Progenitor cell of endocrine pancreas (in vitro differentiated cells): ENCODE measurements around the gene CHN2. TPM values are rescaled to one million over a fixed set of nuclear protein-coding genes. Genes with fewer than 3 reads are reported as not detected.

Source experiments
- DNase-seq: peaks from one replicate; pipeline ENCODE4 v3.0.0; 2021; ENCODE audit warnings: low spot score; ENCODE audit not compliant: unreplicated experiment
- H3K27ac Mint-ChIP-seq: 2 replicates; pipeline ENCODE4 v1.8.0; 2021; ENCODE audit warnings: mild to moderate bottlenecking, moderate library complexity, mixed read lengths
- H3K27me3 Mint-ChIP-seq: 2 replicates; pipeline ENCODE4 v1.8.0; 2021; ENCODE audit warnings: mixed read lengths
- H3K36me3 Mint-ChIP-seq: 2 replicates; pipeline ENCODE4 v1.8.0; 2022; ENCODE audit warnings: mixed read lengths; ENCODE audit not compliant: insufficient read depth
- H3K4me1 Mint-ChIP-seq: 2 replicates; pipeline ENCODE4 v1.8.0; 2021; ENCODE audit warnings: low read depth, mixed read lengths
- H3K4me3 Mint-ChIP-seq: 2 replicates; pipeline ENCODE4 v1.8.0; 2021; ENCODE audit warnings: low read depth, mild to moderate bottlenecking, moderate library complexity, mixed read lengths
- H3K9me3 Mint-ChIP-seq: 2 replicates; pipeline ENCODE4 v1.8.0; 2021; ENCODE audit warnings: low read depth, mixed read lengths
- total RNA-seq: library from RNA; stranded (reverse); gene quantifications from 2 replicates; pipeline ENCODE4 v1.2.1, GENCODE V29; 2021
- TF ChIP-seq, protein P1 (sequence below): fragments of 200-600 bp; sonication (generic); IDR thresholded peaks from one replicate; pipeline ENCODE4 v1.5.0; 2021; ENCODE audit warnings: antibody characterized with exemption, mild to moderate bottlenecking; ENCODE audit not compliant: unreplicated experiment

CHN2 gene
- total RNA-seq, 1 donor from 2014 or later = 22.0 TPM

DNA sequence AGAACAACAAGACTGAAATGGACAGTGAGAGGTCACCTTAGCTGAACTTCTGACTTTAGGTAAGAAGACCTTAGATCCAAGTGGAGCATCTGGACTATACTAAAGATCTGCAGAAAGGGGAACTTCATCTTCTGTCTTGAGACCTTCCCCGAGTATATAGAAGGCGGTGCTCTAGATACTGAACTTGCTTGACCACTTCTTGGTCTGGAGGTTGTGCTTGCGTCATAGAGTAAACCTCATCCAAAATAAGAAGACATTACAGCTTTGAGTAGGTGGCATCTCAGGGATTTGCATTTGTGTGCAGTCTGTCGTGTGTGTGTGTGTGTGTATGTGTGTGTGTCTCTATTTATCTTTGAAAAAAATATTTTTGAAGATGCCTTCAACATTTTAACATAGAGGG lies 157.5 kb downstream of the CHN2 start:
- Mint-ChIP-seq H3K4me3 (no peak overlapping the region), H3K4me1 (peaks cover 11% of the 10 kb centered on the region), H3K27ac (no peak overlapping the region), H3K9me3 (no peaks in the 10 kb centered on the region), H3K27me3 (no peaks in the 10 kb centered on the region), H3K36me3 (peaks cover 1% of the 10 kb centered on the region)
- TF ChIP-seq, protein P1, sequence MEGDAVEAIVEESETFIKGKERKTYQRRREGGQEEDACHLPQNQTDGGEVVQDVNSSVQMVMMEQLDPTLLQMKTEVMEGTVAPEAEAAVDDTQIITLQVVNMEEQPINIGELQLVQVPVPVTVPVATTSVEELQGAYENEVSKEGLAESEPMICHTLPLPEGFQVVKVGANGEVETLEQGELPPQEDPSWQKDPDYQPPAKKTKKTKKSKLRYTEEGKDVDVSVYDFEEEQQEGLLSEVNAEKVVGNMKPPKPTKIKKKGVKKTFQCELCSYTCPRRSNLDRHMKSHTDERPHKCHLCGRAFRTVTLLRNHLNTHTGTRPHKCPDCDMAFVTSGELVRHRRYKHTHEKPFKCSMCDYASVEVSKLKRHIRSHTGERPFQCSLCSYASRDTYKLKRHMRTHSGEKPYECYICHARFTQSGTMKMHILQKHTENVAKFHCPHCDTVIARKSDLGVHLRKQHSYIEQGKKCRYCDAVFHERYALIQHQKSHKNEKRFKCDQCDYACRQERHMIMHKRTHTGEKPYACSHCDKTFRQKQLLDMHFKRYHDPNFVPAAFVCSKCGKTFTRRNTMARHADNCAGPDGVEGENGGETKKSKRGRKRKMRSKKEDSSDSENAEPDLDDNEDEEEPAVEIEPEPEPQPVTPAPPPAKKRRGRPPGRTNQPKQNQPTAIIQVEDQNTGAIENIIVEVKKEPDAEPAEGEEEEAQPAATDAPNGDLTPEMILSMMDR = no peak
- DNase-seq = no peak

GRCh38 chr7:29353810-29354209 lies 159.2 kb downstream of the CHN2 start:
- Mint-ChIP-seq H3K27me3 (no peaks in the 10 kb centered on the region), H3K9me3 (no peaks in the 10 kb centered on the region), H3K4me1 (peaks cover 11% of the 10 kb centered on the region), H3K4me3 (no peak overlapping the region), H3K27ac (no peak overlapping the region), H3K36me3 (peaks cover 4% of the 10 kb centered on the region)
- no peak for DNase-seq
- TF ChIP-seq, protein P1 = no peak

- peaks cover 11% of the 10 kb centered on the region for H3K4me1 Mint-ChIP-seq
- TF ChIP-seq, protein P1 = no peak
- H3K9me3 Mint-ChIP-seq = no peaks in the 10 kb centered on the region
- no peak overlapping the region for H3K4me3 Mint-ChIP-seq
- peaks cover 6% of the 10 kb centered on the region for H3K36me3 Mint-ChIP-seq
- H3K27me3 Mint-ChIP-seq = no peaks in the 10 kb centered on the region
- DNase-seq = no peak
- no peak overlapping the region for H3K27ac Mint-ChIP-seq
Measured at GRCh38 chr7:29354340-29354739, 159.8 kb downstream of the CHN2 start.

DNA sequence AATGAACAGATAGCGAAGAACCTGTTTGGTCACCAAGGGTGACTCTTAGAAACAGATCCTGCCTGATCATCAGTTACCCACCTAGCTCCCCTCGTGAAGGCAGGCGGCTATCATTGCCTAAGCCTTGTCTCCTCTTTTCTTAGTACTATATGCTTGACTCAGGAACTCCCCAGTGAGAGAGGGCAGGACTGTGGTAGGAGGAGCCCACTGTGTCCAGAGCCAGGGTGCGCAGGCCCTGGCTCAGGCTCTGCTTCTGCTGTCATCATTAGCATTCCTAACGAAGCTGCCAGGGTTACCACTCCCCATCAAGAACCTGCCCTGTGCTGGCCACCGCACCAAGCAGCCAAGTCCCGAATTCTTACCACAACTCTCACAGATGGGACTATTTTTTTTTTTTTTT lies 160.8 kb downstream of the CHN2 start:
- DNase-seq = no peak
- no peak overlapping the region for H3K27ac Mint-ChIP-seq
- H3K27me3 Mint-ChIP-seq = no peaks in the 10 kb centered on the region
- TF ChIP-seq, protein P1 = no peak
- H3K4me1 Mint-ChIP-seq = peaks cover 6% of the 10 kb centered on the region
- no peak overlapping the region for H3K4me3 Mint-ChIP-seq
- no peaks in the 10 kb centered on the region for H3K9me3 Mint-ChIP-seq
- peaks cover 6% of the 10 kb centered on the region for H3K36me3 Mint-ChIP-seq

DNA sequence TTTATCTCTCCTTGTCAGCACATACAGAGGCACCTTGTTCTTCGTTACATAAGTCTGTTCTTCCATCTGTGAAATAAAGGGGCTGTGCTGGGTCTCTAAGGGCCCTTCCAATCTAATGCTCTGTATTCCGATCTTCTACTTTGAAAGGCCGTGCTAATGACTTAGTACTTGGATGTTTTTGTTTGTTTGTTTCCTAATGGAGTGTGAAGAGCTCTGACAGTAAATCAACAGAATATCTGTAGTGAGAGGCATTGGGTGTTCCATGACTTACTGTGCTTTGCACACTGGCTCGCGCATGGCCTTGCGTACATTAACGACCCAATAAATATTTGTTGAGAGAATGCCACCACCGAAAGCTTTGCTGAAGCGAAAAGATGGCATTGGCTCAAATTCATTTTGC lies 162.1 kb downstream of the CHN2 start:
- TF ChIP-seq, protein P1 = no peak
- Mint-ChIP-seq H3K36me3 (peaks cover 6% of the 10 kb centered on the region), H3K27me3 (no peaks in the 10 kb centered on the region), H3K9me3 (no peaks in the 10 kb centered on the region), H3K27ac (no peak overlapping the region), H3K4me1 (peaks cover 5% of the 10 kb centered on the region), H3K4me3 (no peak overlapping the region)
- DNase-seq = no peak
